HCT116 (cell line): ENCODE measurements around the gene CERS5. TPM values are rescaled to one million over a fixed set of nuclear protein-coding genes. Genes with fewer than 3 reads are reported as not detected.

ENCODE experiments used
- ATAC-seq: fragments of 200-7000 bp; cut with Tn5 transposase; 2 replicates; pipeline ENCODE4 v1.9.1; 2020; ENCODE audit warnings: mild to moderate bottlenecking, moderate library complexity
- BruUV-seq: library from RNA; stranded (reverse); fragments of 400-500 nt; replicated peaks from 2 replicates; lab custom pipeline; 2021; lab: Mats Ljungman, UMichigan
- CTCF ChIA-PET: fragments of 300-600 bp; sonication (Branson Sonifier 250); formaldehyde crosslinking; loops from one replicate; lab custom pipeline; 2021; ENCODE audit warnings: antibody characterized with exemption; lab: Charles Lee
- POLR2A ChIA-PET: fragments of 300-600, 350-600 bp; sonication (Branson Sonifier 250); formaldehyde crosslinking; loops from one replicate; lab custom pipeline; 2021; ENCODE audit warnings: antibody characterized with exemption; lab: Charles Lee
- RAD21 ChIA-PET, 2 experiments: fragments of 300-600 bp; sonication (Branson Sonifier 250); formaldehyde crosslinking; loops; one replicate each; lab custom pipeline; 2023; ENCODE audit warnings: low total read pairs in 2 of 2; ENCODE audit not compliant: uncharacterized antibody in 2 of 2, unreplicated experiment in 2 of 2, low non-redundant PET in 1 of 2; lab: Charles Lee
- DNase-seq: peaks from one replicate; pipeline ENCODE4 v3.0.0-alpha.2; 2010; ENCODE audit warnings: low read depth, low spot score
- H2AFZ ChIP-seq: fragments of 200-600 bp; shearing (Covaris generic), sonication (generic); 2 replicates; pipeline ENCODE4 v1.6.1; 2017; ENCODE audit warnings: low read depth, mixed run types, mixed read lengths, antibody characterized with exemption, low read length; ENCODE audit not compliant: poor library complexity, severe bottlenecking
- H3K27ac ChIP-seq: 2 replicates; pipeline ENCODE4 v1.5.1; 2012; ENCODE audit warnings: low read depth, low read length
- H3K27me3 ChIP-seq: fragments of 200-600 bp; sonication (generic); 2 replicates; pipeline ENCODE4 v1.6.1; 2016; ENCODE audit warnings: mixed run types, low read length, mixed read lengths; ENCODE audit not compliant: insufficient read depth
- H3K36me3 ChIP-seq, 2 experiments: fragments of 200-500 bp in 1 of 2; fragments of 200-600 bp in 1 of 2; sonication (Bioruptor generic) in 1 of 2; sonication (generic) in 1 of 2; 2 replicates each; pipeline versions ENCODE4 v1.5.1 to v1.6.1; 2014 to 2016; ENCODE audit warnings: low read length in 2 of 2, inconsistent platforms in 1 of 2, mixed read lengths in 1 of 2, mixed run types in 1 of 2; ENCODE audit not compliant: insufficient read depth in 2 of 2, control insufficient read depth in 1 of 2
- H3K4me1 ChIP-seq, 2 experiments: fragments of 200-600 bp in 1 of 2; sonication (generic) in 1 of 2; 2 replicates each; pipeline versions ENCODE4 v1.5.1 to v1.6.1; 2012 to 2017; ENCODE audit warnings: low read length in 2 of 2, inconsistent platforms in 1 of 2, mild to moderate bottlenecking in 1 of 2, mixed read lengths in 1 of 2, mixed run types in 1 of 2, moderate library complexity in 1 of 2; ENCODE audit not compliant: insufficient read depth in 2 of 2, control insufficient read depth in 1 of 2
- H3K4me2 ChIP-seq: fragments of 200-600 bp; sonication (generic); 2 replicates; pipeline ENCODE4 v1.6.1; 2017; ENCODE audit warnings: mixed run types, low read length, mixed read lengths
- H3K4me3 ChIP-seq, 2 experiments: fragments of 200-600 bp in 1 of 2; sonication (generic) in 1 of 2; replicated peaks in 1 of 2; 2 replicates each; pipeline ENCODE4 v1.5.1; 2011 to 2016; ENCODE audit warnings: low read length in 2 of 2, control low read depth in 1 of 2, low read depth in 1 of 2, mild to moderate bottlenecking in 1 of 2, mixed read lengths in 1 of 2, mixed run types in 1 of 2
- H3K79me2 ChIP-seq: fragments of 200-600 bp; sonication (generic); 2 replicates; pipeline ENCODE4 v1.6.1; 2017; ENCODE audit warnings: mild to moderate bottlenecking, mixed run types, low read length, moderate library complexity, mixed read lengths; ENCODE audit not compliant: insufficient read depth
- H3K9ac ChIP-seq: fragments of 200-600 bp; sonication (generic); 2 replicates; pipeline ENCODE4 v1.6.1; 2016; ENCODE audit warnings: low read length, mixed read lengths
- H3K9me2 ChIP-seq: fragments of 200-600 bp; sonication (generic), shearing (Covaris generic); 2 replicates; pipeline ENCODE4 v1.6.1; 2017; ENCODE audit warnings: mixed run types, mild to moderate bottlenecking, moderate library complexity; ENCODE audit not compliant: insufficient read depth
- H3K9me3 ChIP-seq, 2 experiments: fragments of 200-500 bp in 1 of 2; fragments of 200-600 bp in 1 of 2; sonication (Bioruptor generic) in 1 of 2; sonication (generic) in 1 of 2; 2 replicates each; pipeline ENCODE4 v1.6.1; 2014 to 2017; ENCODE audit warnings: low read length in 2 of 2, mixed read lengths in 2 of 2, inconsistent platforms in 1 of 2, low read depth in 1 of 2, mild to moderate bottlenecking in 1 of 2, mixed run types in 1 of 2, moderate library complexity in 1 of 2; ENCODE audit not compliant: control insufficient read depth in 1 of 2, insufficient read depth in 1 of 2
- H4K20me1 ChIP-seq: fragments of 200-600 bp; sonication (generic), shearing (Covaris generic); 2 replicates; pipeline ENCODE4 v1.6.1; 2017; ENCODE audit warnings: mixed run types, mild to moderate bottlenecking, moderate library complexity; ENCODE audit not compliant: insufficient read depth
- EGR1 ChIP-seq: IDR thresholded peaks from 2 replicates; pipeline ENCODE4 v1.6.1; 2012; ENCODE audit warnings: low read depth
- ELF1 ChIP-seq: IDR thresholded peaks from 2 replicates; pipeline ENCODE4 v1.6.1; 2012; ENCODE audit warnings: low read depth, borderline replicate concordance
- EZH2 ChIP-seq: fragments of 200-600 bp; sonication (generic); IDR thresholded peaks from 2 replicates; pipeline ENCODE4 v1.6.1; 2017; ENCODE audit warnings: antibody characterized with exemption, mixed run types
- EZH2phosphoT487 ChIP-seq: fragments of 200-600 bp; IDR thresholded peaks from 2 replicates; pipeline ENCODE4 v1.6.1; 2018; ENCODE audit warnings: antibody characterized with exemption, borderline replicate concordance
- FOSL1 ChIP-seq: IDR thresholded peaks from 2 replicates; pipeline ENCODE4 v1.6.1; 2012; ENCODE audit warnings: low read depth
- JUND ChIP-seq: IDR thresholded peaks from 2 replicates; pipeline ENCODE4 v1.6.1; 2012
- POLR2A ChIP-seq: IDR thresholded peaks from 2 replicates; pipeline ENCODE4 v1.7.0; 2011; ENCODE audit warnings: borderline replicate concordance; ENCODE audit not compliant: insufficient read depth, insufficient read length; ENCODE audit errors: extremely low read depth
- POLR2AphosphoS5 ChIP-seq: IDR thresholded peaks from 2 replicates; pipeline ENCODE4 v1.6.1; 2011; ENCODE audit warnings: mild to moderate bottlenecking, low read depth, low read length, moderate library complexity
- RAD21 ChIP-seq: IDR thresholded peaks from 2 replicates; pipeline ENCODE4 v1.6.1; 2012; ENCODE audit warnings: low read depth, mild to moderate bottlenecking
- SP1 ChIP-seq: IDR thresholded peaks from 2 replicates; pipeline ENCODE4 v1.6.1; 2012; ENCODE audit warnings: low read depth
- SRF ChIP-seq: IDR thresholded peaks from 2 replicates; pipeline ENCODE4 v1.6.1; 2012; ENCODE audit warnings: low read depth
- TCF7L2 ChIP-seq: IDR thresholded peaks from 2 replicates; pipeline ENCODE4 v1.7.0; 2011; ENCODE audit warnings: borderline replicate concordance, inconsistent platforms; ENCODE audit not compliant: insufficient read depth, insufficient read length; ENCODE audit errors: extremely low read depth
- ZFX ChIP-seq: fragments of 450-650 bp; IDR thresholded peaks from 2 replicates; pipeline ENCODE4 v1.6.1; 2017
- intact Hi-C: fragments of 100-400 bp; cut with micrococcal nuclease; formaldehyde crosslinking; loops from 2 replicates; pipeline ENCODE4 v1.10.0; 2022
- total RNA-seq: library from RNA; stranded (reverse); gene quantifications from one replicate; pipeline ENCODE4 v1.2.1, GENCODE V29; 2021; ENCODE audit not compliant: unreplicated experiment
- TF ChIP-seq, protein P1 (sequence below): IDR thresholded peaks from 2 replicates; pipeline ENCODE4 v1.6.1; 2012; ENCODE audit warnings: low read depth
- TF ChIP-seq, protein P2 (sequence below): IDR thresholded peaks from 2 replicates; pipeline ENCODE4 v1.6.1; 2012
- TF ChIP-seq, protein P3 (sequence below), 3 experiments: fragments of 200-600 bp in 1 of 3; sonication (generic) in 1 of 3; IDR thresholded peaks in 2 of 3; conservative IDR thresholded peaks in 1 of 3; 2 replicates each; pipeline ENCODE4 v1.5.1; 2012 to 2017; ENCODE audit warnings: low read depth in 2 of 3, low read length in 2 of 3, antibody characterized with exemption in 1 of 3, borderline replicate concordance in 1 of 3, control low read depth in 1 of 3, mild to moderate bottlenecking in 1 of 3, mixed read lengths in 1 of 3, mixed run types in 1 of 3, moderate library complexity in 1 of 3; ENCODE audit not compliant: insufficient read depth in 1 of 3
- TF ChIP-seq, protein P4 (sequence below): IDR thresholded peaks from 2 replicates; pipeline ENCODE4 v1.6.1; 2012

Gene CERS5
- total RNA-seq, 1 experiment from 2014 or later, result 33.4 TPM

DNA sequence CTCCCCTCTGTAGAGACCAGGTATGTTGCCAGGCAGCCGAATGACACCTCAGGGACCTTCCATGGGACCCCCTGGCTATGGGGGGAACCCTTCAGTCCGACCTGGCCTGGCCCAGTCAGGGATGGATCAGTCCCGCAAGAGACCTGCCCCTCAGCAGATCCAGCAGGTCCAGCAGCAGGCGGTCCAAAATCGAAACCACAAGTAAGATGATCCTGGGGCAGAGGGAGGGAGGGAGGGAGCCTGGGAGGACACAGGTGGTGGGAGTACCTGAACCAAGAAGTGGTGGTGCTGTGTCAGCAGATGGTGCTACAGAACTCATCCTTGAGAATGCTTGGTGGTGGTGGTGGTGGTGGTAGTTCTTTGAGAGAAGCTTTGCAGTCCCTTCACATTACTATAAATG is 81.0 kb downstream of the CERS5 start:
- DNase-seq (no peak), ATAC-seq (no peak)
- no peak for TF ChIP-seq JUND
- no peak for TF ChIP-seq POLR2A
- TF ChIP-seq RAD21, result no peak
- no peak for TF ChIP-seq SP1
- TF ChIP-seq, protein P1, sequence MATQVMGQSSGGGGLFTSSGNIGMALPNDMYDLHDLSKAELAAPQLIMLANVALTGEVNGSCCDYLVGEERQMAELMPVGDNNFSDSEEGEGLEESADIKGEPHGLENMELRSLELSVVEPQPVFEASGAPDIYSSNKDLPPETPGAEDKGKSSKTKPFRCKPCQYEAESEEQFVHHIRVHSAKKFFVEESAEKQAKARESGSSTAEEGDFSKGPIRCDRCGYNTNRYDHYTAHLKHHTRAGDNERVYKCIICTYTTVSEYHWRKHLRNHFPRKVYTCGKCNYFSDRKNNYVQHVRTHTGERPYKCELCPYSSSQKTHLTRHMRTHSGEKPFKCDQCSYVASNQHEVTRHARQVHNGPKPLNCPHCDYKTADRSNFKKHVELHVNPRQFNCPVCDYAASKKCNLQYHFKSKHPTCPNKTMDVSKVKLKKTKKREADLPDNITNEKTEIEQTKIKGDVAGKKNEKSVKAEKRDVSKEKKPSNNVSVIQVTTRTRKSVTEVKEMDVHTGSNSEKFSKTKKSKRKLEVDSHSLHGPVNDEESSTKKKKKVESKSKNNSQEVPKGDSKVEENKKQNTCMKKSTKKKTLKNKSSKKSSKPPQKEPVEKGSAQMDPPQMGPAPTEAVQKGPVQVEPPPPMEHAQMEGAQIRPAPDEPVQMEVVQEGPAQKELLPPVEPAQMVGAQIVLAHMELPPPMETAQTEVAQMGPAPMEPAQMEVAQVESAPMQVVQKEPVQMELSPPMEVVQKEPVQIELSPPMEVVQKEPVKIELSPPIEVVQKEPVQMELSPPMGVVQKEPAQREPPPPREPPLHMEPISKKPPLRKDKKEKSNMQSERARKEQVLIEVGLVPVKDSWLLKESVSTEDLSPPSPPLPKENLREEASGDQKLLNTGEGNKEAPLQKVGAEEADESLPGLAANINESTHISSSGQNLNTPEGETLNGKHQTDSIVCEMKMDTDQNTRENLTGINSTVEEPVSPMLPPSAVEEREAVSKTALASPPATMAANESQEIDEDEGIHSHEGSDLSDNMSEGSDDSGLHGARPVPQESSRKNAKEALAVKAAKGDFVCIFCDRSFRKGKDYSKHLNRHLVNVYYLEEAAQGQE, result no peak
- TF ChIP-seq EZH2phosphoT487, result no peak
- no peak for TF ChIP-seq POLR2AphosphoS5
- no peak for TF ChIP-seq SRF
- TF ChIP-seq EGR1, result no peak
- TF ChIP-seq, protein P2, sequence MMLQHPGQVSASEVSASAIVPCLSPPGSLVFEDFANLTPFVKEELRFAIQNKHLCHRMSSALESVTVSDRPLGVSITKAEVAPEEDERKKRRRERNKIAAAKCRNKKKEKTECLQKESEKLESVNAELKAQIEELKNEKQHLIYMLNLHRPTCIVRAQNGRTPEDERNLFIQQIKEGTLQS, result no peak
- TF ChIP-seq, protein P3, sequence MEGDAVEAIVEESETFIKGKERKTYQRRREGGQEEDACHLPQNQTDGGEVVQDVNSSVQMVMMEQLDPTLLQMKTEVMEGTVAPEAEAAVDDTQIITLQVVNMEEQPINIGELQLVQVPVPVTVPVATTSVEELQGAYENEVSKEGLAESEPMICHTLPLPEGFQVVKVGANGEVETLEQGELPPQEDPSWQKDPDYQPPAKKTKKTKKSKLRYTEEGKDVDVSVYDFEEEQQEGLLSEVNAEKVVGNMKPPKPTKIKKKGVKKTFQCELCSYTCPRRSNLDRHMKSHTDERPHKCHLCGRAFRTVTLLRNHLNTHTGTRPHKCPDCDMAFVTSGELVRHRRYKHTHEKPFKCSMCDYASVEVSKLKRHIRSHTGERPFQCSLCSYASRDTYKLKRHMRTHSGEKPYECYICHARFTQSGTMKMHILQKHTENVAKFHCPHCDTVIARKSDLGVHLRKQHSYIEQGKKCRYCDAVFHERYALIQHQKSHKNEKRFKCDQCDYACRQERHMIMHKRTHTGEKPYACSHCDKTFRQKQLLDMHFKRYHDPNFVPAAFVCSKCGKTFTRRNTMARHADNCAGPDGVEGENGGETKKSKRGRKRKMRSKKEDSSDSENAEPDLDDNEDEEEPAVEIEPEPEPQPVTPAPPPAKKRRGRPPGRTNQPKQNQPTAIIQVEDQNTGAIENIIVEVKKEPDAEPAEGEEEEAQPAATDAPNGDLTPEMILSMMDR (IDR thresholded peaks at IDR 0.05 in 2 of 3, conservative IDR thresholded peaks at IDR 0.05 in 1 of 3; ENCODE audit: borderline replicate concordance in 1 of 3, insufficient read depth in 1 of 3, low read depth in 2 of 3, low read length in 2 of 3), result no peak
- no peak for TF ChIP-seq TCF7L2
- TF ChIP-seq EZH2, result no peak
- TF ChIP-seq ZFX, result no peak
- TF ChIP-seq ELF1, result no peak
- TF ChIP-seq, protein P4, sequence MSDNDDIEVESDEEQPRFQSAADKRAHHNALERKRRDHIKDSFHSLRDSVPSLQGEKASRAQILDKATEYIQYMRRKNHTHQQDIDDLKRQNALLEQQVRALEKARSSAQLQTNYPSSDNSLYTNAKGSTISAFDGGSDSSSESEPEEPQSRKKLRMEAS, result no peak
- no peak for TF ChIP-seq FOSL1
- TF ChIP-seq, all 23 proteins: peak for 0
- no peaks in the 10 kb centered on the region for H3K9me2 ChIP-seq
- peaks cover 5 to 21% of the 10 kb centered on the region in 2 experiments for H3K4me1 ChIP-seq
- H2AFZ ChIP-seq, result no peak overlapping the region
- H3K27ac ChIP-seq, result peak overlapping the region; percentile 54
- H3K9ac ChIP-seq, result peak overlapping the region; percentile 77
- H3K9me3 ChIP-seq, result no peaks in the 10 kb centered on the region
- RAD21 ChIA-PET, result no interaction called here
- H3K4me2 ChIP-seq, result peak overlapping the region; percentile 85
- H4K20me1 ChIP-seq, result peaks cover 4% of the 10 kb centered on the region; the same call in 1 of the 2 replicates
- no TSS peak for BruUV-seq
- CTCF ChIA-PET, result interaction anchor here (2.6 to 2.8 kb wide), 2 partner anchors 25 to 90 kb away, joined by 12 to 33 read pairs; partner anchors contain the start of gene COX14
- POLR2A ChIA-PET, result no interaction called here
- no peaks in the 10 kb centered on the region for H3K27me3 ChIP-seq
- peak overlapping the region; percentile 70 to 77 for H3K4me3 ChIP-seq
- intact Hi-C loops, result loop anchor here (5.0 to 10.0 kb wide), 2 partner anchors 226 to 319 kb away; partner anchors contain the start of gene LARP4
- peaks cover 30 to 45% of the 10 kb centered on the region in 2 experiments for H3K36me3 ChIP-seq
- peaks cover 15% of the 10 kb centered on the region for H3K79me2 ChIP-seq
